Smooth muscle cell (in vitro differentiated cells): Measurements from ENCODE around the gene MYOM1. TPM values are rescaled to one million over a fixed set of nuclear protein-coding genes. Genes with fewer than 3 reads are reported as not detected.

Experiments used
- DNase-seq: peaks from one replicate; lab custom pipeline; 2025; ENCODE audit not compliant: unreplicated experiment; lab: John Stamatoyannopoulos, UW
- H2AFZ ChIP-seq: fragments of 200-600 bp; sonication (generic); 2 replicates; pipeline ENCODE4 v1.6.0; 2016; ENCODE audit warnings: antibody characterized with exemption, low read depth, mild to moderate bottlenecking
- H3F3A ChIP-seq: fragments of 200-600 bp; sonication (generic); 2 replicates; pipeline ENCODE4 v1.6.0; 2017; ENCODE audit warnings: antibody characterized with exemption, low read depth
- H3K27ac ChIP-seq: fragments of 200-600 bp; sonication (generic); 2 replicates; pipeline ENCODE4 v1.5.1; 2016; ENCODE audit warnings: low read depth, mild to moderate bottlenecking
- H3K27me3 ChIP-seq: fragments of 200-600 bp; sonication (generic); 2 replicates; pipeline ENCODE4 v1.6.1; 2016; ENCODE audit warnings: low read depth, mild to moderate bottlenecking
- H3K36me3 ChIP-seq: fragments of 200-600 bp; sonication (generic); 2 replicates; pipeline ENCODE4 v1.5.1; 2016; ENCODE audit warnings: low read depth
- H3K4me1 ChIP-seq: fragments of 200-600 bp; sonication (generic); 2 replicates; pipeline ENCODE4 v1.5.1; 2016; ENCODE audit warnings: low read depth
- H3K4me2 ChIP-seq: fragments of 200-600 bp; sonication (generic); 2 replicates; pipeline ENCODE4 v1.6.0; 2016; ENCODE audit warnings: mild to moderate bottlenecking
- H3K4me3 ChIP-seq: fragments of 200-600 bp; sonication (generic); 2 replicates; pipeline ENCODE4 v1.5.1; 2016; ENCODE audit warnings: mild to moderate bottlenecking
- H3K79me2 ChIP-seq: fragments of 200-600 bp; sonication (generic); 2 replicates; pipeline ENCODE4 v1.6.0; 2016; ENCODE audit warnings: low read depth, mild to moderate bottlenecking
- H3K9ac ChIP-seq: fragments of 200-600 bp; sonication (generic); 2 replicates; pipeline ENCODE4 v1.6.0; 2016; ENCODE audit warnings: low read depth
- H3K9me3 ChIP-seq: fragments of 200-600 bp; sonication (generic); replicated peaks from 2 replicates; pipeline ENCODE4 v1.5.1; 2016; ENCODE audit warnings: low read depth
- H4K20me1 ChIP-seq: fragments of 200-600 bp; sonication (generic); 2 replicates; pipeline ENCODE4 v1.6.0; 2016; ENCODE audit warnings: low read depth
- WGBS: methylation state at CpG from one replicate; pipeline ENCODE4 v1.1.7; 2016; ENCODE audit warnings: low lambda C conversion rate; 5-methylcytosine and 5-hydroxymethylcytosine counted together
- polyA plus RNA-seq: library from polyadenylated mRNA; unstranded; fragments of >200 nt; fragmentation: Nextera tagmentation; extraction: Ambion mirVana; gene quantifications from 2 replicates; pipeline ENCODE4 v1.2.1, GENCODE V29; 2016
- total RNA-seq: library from RNA; depleted of rRNA; stranded (reverse); fragments of >200 nt; gene quantifications from 2 replicates; pipeline ENCODE4 v1.2.3, GENCODE V29; 2014
- TF ChIP-seq, protein P1 (sequence below): fragments of 200-600 bp; sonication (generic); IDR thresholded peaks from 2 replicates; pipeline ENCODE4 v1.5.1; 2017; ENCODE audit warnings: borderline replicate concordance, mild to moderate bottlenecking, antibody characterized with exemption; ENCODE audit not compliant: insufficient read depth, poor library complexity, severe bottlenecking

MYOM1 gene
- total and polyA plus RNA-seq, 2 experiments from 2014 or later = 0.40 to 0.87 TPM

DNA sequence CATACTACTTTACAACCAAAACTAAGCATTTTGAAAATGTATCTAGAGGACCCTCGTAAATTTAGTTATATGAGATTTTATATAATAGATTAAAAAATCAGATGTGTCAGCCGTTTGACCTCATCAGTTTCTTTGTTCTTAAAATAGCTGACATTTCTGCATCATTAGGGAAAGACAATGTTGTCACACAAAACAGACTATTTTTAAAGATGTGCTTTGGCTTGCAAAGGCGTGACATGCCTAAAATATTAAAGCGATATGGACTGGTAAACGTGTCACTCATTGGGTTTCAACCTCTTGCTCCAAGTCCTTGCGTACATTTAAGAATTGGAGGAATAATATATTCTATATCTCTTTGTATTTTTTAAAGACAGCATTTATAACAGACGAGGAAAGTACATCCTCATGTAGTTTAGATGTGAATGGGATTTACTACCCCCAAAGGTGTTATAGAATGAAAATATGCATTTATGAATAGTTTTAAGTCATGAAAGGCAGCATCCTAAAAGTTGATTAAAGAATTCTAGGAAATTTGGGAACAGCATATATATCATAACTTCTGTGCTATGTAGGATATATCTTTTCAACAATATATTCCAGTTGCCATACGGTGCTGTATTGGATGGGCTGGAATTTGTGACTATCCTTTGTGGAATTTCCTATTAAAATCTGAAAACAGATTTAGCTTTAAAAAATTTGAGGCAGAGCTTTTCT lies 31.6 kb upstream of the MYOM1 start:
- no peaks in the 10 kb centered on the region for H3K36me3 ChIP-seq

DNA sequence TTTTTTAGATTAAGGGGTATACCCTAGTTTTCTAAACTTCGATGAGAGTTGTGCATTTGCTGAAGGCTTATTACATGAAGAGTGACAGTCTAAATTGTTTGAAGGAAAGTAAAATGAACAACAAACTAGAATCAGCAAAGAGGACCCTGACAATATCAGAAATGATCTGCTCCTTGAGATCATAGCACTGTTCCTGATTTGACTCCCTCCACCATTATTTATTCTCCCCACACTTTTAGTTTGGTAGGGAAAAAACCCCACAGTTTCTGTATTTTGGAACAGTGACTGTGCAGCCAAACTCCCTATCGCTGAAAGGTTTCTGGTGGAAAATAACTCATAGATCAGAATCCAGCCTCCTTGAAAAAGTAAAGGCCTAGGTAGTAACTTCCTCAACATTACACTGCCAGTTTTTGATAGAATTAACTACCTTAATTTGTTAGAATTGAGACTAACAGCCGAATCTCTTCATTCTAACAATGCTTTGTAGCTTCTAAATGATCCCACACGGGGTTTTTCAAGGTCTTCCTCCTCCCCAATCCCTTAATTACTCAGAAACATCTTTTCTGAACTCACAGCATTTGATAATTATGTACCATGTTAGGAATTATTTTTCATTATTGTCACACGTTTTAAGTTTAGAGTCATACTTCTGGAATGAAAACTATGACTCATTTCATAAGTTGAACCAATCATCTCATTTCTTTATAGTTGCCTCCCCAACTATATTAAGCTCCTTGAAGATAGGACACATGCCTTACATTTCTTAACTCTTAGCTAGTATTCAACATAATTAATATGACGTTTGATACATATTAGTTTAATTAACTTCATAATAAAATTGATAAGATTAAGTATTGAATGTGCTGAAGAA lies 30.7 kb upstream of the MYOM1 start:
- Histone ChIP-seq H4K20me1 (peaks cover 72% of the 10 kb centered on the region), H3K36me3 (no peaks in the 10 kb centered on the region), H3K4me2 (peak overlapping the region; percentile 89), H3K9ac (peak overlapping the region; percentile 36), H2AFZ (no peak overlapping the region), H3K27ac (peak overlapping the region; percentile 89), H3K27me3 (no peaks in the 10 kb centered on the region), H3F3A (peaks cover 26% of the 10 kb centered on the region), H3K9me3 (no peaks in the 10 kb centered on the region), H3K4me3 (peak overlapping the region; percentile 90), H3K79me2 (peaks cover 79% of the 10 kb centered on the region), H3K4me1 (peaks cover 29% of the 10 kb centered on the region)
- WGBS = 53% methylated on average over 6 of the region's 6 CpGs
- TF ChIP-seq, protein P1, sequence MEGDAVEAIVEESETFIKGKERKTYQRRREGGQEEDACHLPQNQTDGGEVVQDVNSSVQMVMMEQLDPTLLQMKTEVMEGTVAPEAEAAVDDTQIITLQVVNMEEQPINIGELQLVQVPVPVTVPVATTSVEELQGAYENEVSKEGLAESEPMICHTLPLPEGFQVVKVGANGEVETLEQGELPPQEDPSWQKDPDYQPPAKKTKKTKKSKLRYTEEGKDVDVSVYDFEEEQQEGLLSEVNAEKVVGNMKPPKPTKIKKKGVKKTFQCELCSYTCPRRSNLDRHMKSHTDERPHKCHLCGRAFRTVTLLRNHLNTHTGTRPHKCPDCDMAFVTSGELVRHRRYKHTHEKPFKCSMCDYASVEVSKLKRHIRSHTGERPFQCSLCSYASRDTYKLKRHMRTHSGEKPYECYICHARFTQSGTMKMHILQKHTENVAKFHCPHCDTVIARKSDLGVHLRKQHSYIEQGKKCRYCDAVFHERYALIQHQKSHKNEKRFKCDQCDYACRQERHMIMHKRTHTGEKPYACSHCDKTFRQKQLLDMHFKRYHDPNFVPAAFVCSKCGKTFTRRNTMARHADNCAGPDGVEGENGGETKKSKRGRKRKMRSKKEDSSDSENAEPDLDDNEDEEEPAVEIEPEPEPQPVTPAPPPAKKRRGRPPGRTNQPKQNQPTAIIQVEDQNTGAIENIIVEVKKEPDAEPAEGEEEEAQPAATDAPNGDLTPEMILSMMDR = no peak
- DNase-seq = no peak

More for the DNA sequence above, 31.6 kb upstream of the MYOM1 start:
- H3K4me2 ChIP-seq = peak overlapping the region; percentile 89
- no peaks in the 10 kb centered on the region for H3K27me3 ChIP-seq
- peaks cover 33% of the 10 kb centered on the region for H3F3A ChIP-seq
- peaks cover 81% of the 10 kb centered on the region for H4K20me1 ChIP-seq
- H3K9ac ChIP-seq = no peak overlapping the region
- TF ChIP-seq, protein P1 = no peak
- peaks cover 28% of the 10 kb centered on the region for H3K4me1 ChIP-seq
- no peak overlapping the region for H3K4me3 ChIP-seq
- H2AFZ ChIP-seq = no peak overlapping the region
- H3K27ac ChIP-seq = peak overlapping the region; percentile 89
- WGBS = 83% methylated on average over 8 of the region's 8 CpGs
- H3K79me2 ChIP-seq = peaks cover 82% of the 10 kb centered on the region
- no peaks in the 10 kb centered on the region for H3K9me3 ChIP-seq
- DNase-seq = no peak

DNA sequence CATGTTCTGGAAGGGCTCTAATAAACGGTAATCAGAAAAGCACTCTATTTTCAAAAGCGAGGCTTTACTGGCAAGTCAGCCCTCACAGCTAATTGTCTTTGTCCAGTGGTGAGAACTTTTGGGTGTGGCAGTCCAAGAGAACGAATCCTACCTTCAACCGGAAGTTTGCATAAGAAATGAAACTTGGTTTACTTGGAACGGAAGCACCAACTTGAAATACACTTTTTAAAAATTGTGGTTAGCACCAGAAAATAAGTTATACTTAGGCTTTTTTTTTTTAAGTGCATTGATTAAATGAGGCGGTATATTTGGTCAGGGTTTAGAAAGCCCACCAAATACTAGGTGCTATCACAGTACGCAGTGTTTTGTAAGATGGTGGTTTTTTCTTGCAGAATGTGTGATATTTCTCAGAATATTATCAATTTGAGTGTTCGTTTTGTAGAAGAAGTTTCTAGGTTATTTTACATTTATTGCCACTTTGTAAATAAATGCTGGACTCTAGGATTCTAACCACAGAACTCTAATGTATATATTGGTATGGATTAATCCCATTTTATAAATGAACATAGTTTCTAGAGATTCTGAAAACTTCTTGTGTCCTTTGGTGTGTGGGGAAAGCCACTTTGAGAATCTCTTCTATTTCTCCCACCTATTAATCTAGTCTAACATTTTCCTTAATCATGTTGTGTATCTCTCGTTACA lies 29.0 kb upstream of the MYOM1 start:
- Histone ChIP-seq H3F3A (peaks cover 10% of the 10 kb centered on the region), H3K27me3 (no peaks in the 10 kb centered on the region), H3K9ac (peak overlapping the region; percentile 94), H3K9me3 (no peaks in the 10 kb centered on the region), H3K4me2 (peak overlapping the region; percentile 89), H4K20me1 (peaks cover 55% of the 10 kb centered on the region), H3K79me2 (peaks cover 62% of the 10 kb centered on the region), H3K4me1 (peaks cover 35% of the 10 kb centered on the region), H3K4me3 (peak overlapping the region; percentile 90), H3K27ac (peak overlapping the region; percentile 96), H2AFZ (no peak overlapping the region), H3K36me3 (no peaks in the 10 kb centered on the region)
- WGBS = 9% methylated on average over 9 of the region's 9 CpGs
- TF ChIP-seq, protein P1 = no peak
- no peak for DNase-seq
